ENCODE measurements around the gene TMEM82.
"Not testable (repeated sequence)": the region's sequence is repeated elsewhere in the genome, so short reads cannot be mapped to it uniquely, and the experiment has no call there.

TMEM82 gene

DNA sequence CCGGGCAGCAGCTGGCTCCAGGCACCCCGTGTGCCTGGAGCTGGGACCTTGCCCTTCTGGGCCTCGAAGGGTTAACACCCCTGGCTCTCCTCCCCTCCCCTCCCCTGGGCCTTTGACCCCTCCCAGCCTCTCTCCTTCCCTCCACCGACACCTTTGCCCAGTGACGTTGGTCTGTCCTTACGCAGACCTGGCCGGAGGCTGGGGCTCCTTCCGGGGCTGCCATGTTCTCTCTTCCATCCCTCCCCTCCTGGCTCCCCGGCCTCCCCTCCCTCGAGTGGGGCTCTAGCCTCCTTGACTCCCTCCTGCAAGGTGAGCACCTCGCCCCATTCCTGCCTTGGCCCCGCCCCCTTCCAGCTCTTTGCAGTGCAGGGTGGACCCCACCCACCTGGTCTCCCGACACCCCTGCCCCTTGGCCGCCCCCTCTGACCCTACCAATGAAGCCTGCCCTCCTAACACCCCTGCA is at the start of gene TMEM82:
TSS of gene TMEM82 (plus strand) at position 161 of the 463 bp plus-strand sequence. CDS start at position 222, 61 bp downstream.
- in situ Hi-C loops (cut with MboI; ENCODE audit: low sequenced_read_pairs), result no loop called here

DNA sequence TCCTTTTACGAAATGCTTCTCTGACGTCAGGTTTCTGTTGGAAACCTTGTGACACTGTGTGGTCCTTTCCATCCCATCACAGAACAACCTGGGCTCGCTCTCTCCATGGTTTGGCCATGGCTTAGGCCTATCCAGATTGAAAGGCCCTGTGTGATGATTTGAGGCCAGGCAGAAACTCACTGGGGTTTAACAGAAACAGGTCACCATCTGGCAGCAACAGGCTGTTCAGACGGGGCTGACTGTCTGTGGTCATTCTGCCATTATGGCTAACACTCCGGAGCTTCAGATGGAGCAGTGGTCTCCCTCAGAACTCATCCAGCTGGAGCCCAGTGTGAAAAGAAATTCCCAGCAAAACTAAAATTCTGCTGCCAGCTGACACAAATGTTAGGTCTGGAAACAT is 48.9 kb upstream of the TMEM82 start:
- in situ Hi-C loops (cut with MboI; ENCODE audit: low sequenced_read_pairs), result no loop called here

DNA sequence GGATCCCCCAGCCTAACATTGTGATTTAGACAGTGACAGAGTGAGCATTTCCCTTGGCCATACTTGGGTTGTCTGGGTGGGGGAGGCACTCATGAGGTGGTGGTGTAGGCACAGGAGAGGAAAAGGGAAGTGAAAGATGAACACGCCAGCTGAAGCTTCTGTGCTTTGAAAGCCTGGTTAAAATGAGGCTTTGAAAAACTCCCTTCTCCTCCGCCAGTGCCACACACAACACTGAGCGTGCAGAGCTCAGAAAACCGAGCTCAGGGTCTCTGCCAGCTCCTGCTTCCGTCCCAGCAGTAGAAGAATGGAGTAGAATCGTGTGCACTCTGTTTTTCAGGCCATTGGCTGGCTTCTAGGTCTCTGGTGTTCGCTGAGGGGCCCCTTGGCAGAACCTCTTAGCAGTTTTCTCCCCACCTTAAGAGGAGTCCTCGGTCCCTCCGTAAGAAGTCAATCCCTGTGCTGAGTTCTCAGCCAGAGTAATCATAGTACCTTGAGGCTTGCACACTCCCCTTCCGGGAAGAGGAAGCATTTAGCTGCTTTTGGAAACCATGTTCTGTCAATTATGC is 45.3 kb upstream of the TMEM82 start:
- in situ Hi-C loops (cut with MboI; ENCODE audit: low sequenced_read_pairs), result no loop called here

DNA sequence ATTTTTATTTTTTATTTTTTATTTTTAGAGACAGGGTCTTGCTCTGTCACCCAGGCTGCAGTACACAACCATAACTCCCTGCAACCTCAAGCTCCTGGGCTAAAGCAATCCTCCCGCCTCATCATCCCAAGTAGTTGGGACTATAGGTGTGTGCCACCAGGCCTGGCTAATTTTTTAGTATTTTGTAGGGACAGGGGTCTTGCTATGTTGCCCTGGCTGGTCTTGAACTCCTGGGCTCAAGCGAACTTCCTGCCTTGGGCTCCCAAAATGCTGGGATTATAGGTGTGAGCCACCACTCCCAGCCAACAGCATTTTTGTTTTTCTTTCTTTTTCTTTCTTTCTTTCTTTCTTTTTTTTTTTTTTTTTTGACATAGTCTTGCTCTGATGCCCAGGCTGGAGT is 44.1 kb upstream of the TMEM82 start:
- in situ Hi-C loops (cut with MboI; ENCODE audit: low sequenced_read_pairs), result no loop called here

GRCh38 chr1:15699321-15699720 is 43.0 kb upstream of the TMEM82 start:
- in situ Hi-C loops (cut with MboI; ENCODE audit: low sequenced_read_pairs), result not testable (repeated sequence)

GRCh38 chr1:15700508-15700907 is 41.8 kb upstream of the TMEM82 start:
- in situ Hi-C loops (cut with MboI; ENCODE audit: low sequenced_read_pairs), result no loop called here

DNA sequence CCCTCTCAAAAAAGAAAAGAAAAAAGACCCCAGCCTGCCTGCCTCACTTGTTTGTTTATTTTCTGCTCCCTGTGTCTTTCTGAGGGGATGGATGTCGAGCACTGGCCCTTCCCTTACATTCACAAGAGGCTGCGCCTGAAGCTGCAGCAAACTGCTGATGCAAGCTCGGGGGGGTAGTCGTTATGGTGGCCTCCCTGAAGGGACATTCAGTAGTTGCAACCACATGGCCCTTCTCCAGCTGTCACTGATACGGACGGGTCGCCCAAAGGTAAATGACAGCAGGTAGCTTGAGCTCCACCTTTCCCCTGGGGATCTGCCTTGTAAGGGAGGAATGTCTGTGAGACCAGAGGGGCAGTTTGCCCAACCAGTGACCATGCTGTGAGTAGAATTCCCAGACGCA is 40.5 kb upstream of the TMEM82 start:
- in situ Hi-C loops (cut with MboI; ENCODE audit: low sequenced_read_pairs), result no loop called here

DNA sequence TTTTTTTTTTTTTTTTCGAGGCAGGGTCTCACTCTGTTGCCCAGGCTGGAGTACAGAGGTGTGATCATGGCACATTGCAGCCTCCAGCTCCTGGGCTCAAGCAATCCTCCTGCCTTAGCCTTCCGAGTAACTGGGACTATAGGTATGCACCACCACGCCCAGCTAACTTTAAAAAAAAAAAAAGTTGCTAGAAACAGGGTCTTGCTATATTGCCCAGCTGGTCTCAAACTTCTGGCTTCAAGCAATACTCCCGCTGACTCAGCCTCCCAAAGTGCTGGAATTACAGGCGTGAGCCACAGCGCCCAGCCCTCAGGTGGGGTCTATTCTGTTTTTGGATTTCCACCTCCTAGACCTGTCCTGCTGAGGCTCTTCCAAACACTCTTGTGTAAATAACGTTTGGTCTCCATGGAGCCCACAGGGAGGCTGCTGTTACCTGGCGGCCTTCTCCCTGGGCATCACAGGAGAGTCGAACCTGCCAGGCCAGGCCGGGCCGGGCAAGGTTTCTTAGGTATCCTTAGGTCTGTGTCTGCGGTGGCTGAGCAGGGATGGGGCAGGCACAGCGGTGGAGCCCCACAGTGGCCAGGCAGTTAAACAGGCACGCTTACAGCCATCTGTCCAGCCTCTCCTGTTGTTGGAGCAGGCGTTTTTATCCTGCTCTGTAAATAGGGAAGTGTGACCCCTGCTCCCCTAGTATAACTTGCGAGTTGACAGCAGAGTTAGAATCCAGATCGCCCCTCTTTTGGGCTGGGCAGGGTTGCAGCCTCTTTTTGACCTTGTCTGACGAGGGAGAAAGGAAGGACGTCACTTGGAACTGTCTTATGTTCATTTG is 39.4 kb upstream of the TMEM82 start:
- in situ Hi-C loops (cut with MboI; ENCODE audit: low sequenced_read_pairs), result no loop called here

DNA sequence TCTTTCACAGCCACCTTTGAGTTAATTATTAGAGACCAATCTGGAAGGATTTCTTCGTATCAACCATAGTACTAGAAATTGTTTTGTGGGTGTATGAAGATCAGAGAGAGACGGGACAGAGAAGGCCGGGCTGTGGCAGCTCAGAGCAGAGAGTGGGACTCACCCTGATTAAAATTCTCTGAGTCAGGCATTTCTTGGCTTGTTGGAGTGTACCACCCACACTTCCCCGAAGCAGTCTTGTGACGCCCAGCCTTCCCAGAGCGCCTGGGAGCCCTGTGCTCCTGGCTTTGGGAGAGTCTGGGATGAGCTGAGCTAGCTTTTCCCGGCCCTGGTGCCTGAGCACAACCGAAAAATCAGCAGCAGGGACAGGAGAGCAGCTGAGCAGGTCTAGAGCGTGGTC is 38.7 kb upstream of the TMEM82 start:
- in situ Hi-C loops (cut with MboI; ENCODE audit: low sequenced_read_pairs), result no loop called here

DNA sequence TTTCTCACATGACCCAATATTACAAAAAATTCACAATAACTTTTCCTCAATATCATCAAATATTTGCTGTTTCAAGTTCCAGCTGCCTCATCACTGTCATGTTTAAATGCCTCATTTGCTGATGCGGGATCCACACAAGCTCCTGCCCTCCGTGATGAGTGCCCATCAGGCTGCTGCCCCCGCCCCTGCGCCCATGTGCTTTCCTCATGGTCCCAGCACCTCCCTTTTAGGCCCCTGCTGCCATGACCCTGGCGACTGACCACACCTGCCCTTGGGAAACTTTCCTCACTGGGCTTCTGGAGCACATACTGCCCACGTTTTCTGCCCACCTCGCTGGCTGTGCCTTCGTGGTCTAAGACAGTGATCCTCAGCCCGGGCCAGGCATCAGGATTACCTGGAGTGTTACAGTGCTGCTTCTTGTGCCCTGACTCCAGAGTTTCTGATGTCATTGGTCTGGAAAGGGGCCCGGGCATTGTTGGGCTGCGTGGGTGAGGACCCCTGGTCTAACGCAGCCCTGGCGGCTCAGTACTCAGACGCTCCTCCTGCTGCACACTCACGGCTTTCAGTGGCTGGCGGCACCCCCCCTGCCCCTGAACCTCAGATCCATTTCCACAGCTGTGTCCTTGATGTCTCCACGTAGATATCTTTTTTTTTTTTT is 37.6 kb upstream of the TMEM82 start:
- in situ Hi-C loops (cut with MboI; ENCODE audit: low sequenced_read_pairs), result no loop called here

DNA sequence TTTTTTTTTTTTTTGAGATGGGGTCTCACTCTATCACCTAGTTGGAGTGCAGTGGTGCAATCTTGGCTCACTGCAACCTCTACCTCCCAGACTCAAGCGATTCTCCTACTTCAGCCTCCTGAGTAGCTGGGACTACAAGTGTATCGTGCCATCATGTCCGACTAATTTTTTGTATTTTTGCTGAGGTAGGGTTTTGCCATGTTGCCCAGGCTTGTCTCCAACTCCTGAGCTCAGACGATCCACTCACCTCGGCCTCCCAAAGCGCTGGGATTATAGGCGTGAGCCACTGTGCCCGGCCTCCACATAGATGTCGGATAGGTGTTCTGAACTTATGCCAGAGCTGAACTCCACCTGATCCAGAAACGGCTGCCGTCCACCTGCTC is 37.1 kb upstream of the TMEM82 start:
- in situ Hi-C loops (cut with MboI; ENCODE audit: low sequenced_read_pairs), result no loop called here

DNA sequence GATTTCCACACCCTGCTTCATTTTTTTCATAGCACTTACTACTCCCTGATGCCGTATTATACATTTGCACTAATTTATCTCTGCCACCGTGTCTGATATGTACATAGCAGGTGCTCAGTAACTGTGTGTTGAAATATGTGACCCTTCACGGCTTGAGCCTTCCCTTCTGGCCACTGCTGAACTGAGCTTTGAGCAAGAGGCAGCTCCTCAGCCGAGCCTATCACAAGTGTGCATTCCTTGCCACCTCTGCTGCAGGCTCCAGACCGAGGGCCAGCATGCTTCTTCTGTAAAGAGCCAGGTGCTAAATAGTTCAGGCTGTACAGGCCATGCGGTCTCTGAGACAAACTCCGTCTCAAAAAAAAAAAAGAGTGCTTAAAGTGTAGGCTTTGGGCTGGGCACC is 35.5 kb upstream of the TMEM82 start:
- in situ Hi-C loops (cut with MboI; ENCODE audit: low sequenced_read_pairs), result no loop called here

GRCh38 chr1:15707239-15707925 is 34.9 kb upstream of the TMEM82 start:
- in situ Hi-C loops (cut with MboI; ENCODE audit: low sequenced_read_pairs), result no loop called here

- in situ Hi-C loops (cut with MboI; ENCODE audit: low sequenced_read_pairs), result no loop called here
Observed at GRCh38 chr1:15708486-15709137, 33.7 kb upstream of the TMEM82 start.

GRCh38 chr1:15709226-15709625 is 33.1 kb upstream of the TMEM82 start:
- in situ Hi-C loops (cut with MboI; ENCODE audit: low sequenced_read_pairs), result no loop called here

GRCh38 chr1:15712168-15712567 is 30.1 kb upstream of the TMEM82 start:
- in situ Hi-C loops (cut with MboI; ENCODE audit: low sequenced_read_pairs), result no loop called here

- in situ Hi-C loops (cut with MboI; ENCODE audit: low sequenced_read_pairs), result no loop called here
Observed at GRCh38 chr1:15714406-15715136, 27.7 kb upstream of the TMEM82 start.

GRCh38 chr1:15717418-15718125 is 24.7 kb upstream of the TMEM82 start:
- in situ Hi-C loops (cut with MboI; ENCODE audit: low sequenced_read_pairs), result no loop called here

DNA sequence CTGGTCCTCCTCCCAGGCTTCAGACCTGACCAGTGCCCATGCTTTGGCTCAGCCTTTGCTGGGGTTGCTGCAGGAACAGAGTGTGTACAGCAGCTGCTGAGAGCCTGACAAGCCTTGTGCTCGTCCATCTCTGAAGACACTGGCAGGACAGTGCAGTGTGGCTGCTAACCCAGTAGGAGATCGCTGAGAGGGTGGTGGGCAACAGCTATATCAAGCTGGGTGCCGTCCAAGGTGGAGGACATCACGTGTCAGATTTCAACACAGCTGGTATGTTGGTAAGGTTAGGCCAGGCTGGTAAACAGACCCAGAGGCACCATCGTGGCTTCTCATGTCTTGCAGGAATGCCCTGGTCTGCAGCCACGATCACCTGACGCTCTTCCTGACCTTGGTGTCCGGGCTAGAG is 24.1 kb upstream of the TMEM82 start:
- in situ Hi-C loops (cut with MboI; ENCODE audit: low sequenced_read_pairs), result no loop called here
